ENCODE results near the gene UCN2.

The UCN2 gene

DNA sequence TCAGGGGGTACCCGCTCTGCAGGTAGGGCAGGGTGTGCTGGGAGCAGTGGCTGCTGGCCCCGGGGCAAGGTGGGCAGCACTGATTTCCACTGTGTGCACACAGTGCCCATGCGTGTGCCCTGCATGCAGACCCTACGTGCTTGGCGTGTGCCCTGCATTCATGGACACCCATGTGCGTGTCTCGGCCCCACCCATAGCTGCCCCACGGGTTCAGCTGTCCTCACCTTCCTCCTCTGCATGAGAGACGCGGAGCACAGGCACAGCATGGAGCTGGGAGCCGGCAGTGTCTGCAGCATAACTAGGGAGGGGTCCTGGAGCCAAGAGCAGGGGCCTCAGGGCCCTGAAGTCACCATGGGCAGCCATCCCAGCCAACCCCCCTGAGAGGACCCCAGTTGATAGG, 1.6 kb upstream of the UCN2 start:
- TF ChIP-seq CTCF (conservative IDR thresholded peaks at IDR 0.05; ENCODE audit: low read depth), result no peak
- ChIA-PET POLR2A (ENCODE audit: low non-redundant PET) (interaction anchor here (0.5 kb wide), 1 partner anchor 58 kb away, joined by 5 read pairs; no protein-coding TSS in a partner anchor), CTCF (no interaction called here)
- H3K27ac ChIP-seq, result peak overlapping the region; percentile 100
- no peak for DNase-seq (ENCODE audit: low spot score)

- ChIA-PET POLR2A (ENCODE audit: low non-redundant PET) (no interaction called here), CTCF (no interaction called here)
- no peak for TF ChIP-seq CTCF (conservative IDR thresholded peaks at IDR 0.05; ENCODE audit: low read depth)
- H3K27ac ChIP-seq, result peak overlapping the region; percentile 100
- DNase-seq (ENCODE audit: low spot score), result no peak
These were observed 1.1 kb upstream of the UCN2 start for GRCh38 chr3:48564667-48565066.

GRCh38 chr3:48564022-48564421, 441 bp upstream of the UCN2 start:
- ChIA-PET POLR2A (ENCODE audit: low non-redundant PET) (no interaction called here), CTCF (no interaction called here)
- TF ChIP-seq CTCF (conservative IDR thresholded peaks at IDR 0.05; ENCODE audit: low read depth), result no peak
- peak; percentile 70 for DNase-seq (ENCODE audit: low spot score)
- peak overlapping the region; percentile 100 for H3K27ac ChIP-seq

- H3K27ac ChIP-seq, result peak overlapping the region; percentile 100
- DNase-seq (ENCODE audit: low spot score), result no peak
- TF ChIP-seq CTCF (conservative IDR thresholded peaks at IDR 0.05; ENCODE audit: low read depth), result no peak
- POLR2A ChIA-PET (ENCODE audit: low non-redundant PET), result no interaction called here
- CTCF ChIA-PET, result no interaction called here
These were observed 1.1 kb downstream of the UCN2 start for GRCh38 chr3:48562367-48563095.

GRCh38 chr3:48561045-48561736, 2.4 kb downstream of the UCN2 start:
- no peak for TF ChIP-seq CTCF (conservative IDR thresholded peaks at IDR 0.05; ENCODE audit: low read depth)
- CTCF ChIA-PET, result no interaction called here
- DNase-seq (ENCODE audit: low spot score), result no peak
- POLR2A ChIA-PET (ENCODE audit: low non-redundant PET), result no interaction called here
- H3K27ac ChIP-seq, result peak overlapping the region; percentile 100

DNA sequence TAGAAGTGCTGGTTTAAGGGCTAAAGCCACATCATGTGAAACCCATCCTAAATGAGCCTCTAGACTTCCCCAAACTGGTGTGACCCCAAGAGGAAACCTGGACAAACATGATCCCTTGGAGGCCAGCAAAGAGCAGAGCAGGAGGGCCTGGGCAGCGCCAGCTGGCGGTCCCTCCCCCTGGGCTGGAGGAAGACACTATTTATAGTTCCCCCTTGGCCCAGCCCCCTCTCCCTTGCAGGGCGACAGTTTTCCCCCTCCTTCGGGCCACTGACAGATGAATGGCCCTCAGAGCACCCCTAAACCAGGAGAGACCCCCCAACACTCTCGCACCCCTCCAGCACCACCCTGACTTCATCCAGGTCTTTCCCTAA, 2.9 kb downstream of the UCN2 start:
- DNase-seq (ENCODE audit: low spot score), result no peak
- H3K27ac ChIP-seq, result peak overlapping the region; percentile 100
- POLR2A ChIA-PET (ENCODE audit: low non-redundant PET), result no interaction called here
- CTCF ChIA-PET, result no interaction called here
- no peak for TF ChIP-seq CTCF (conservative IDR thresholded peaks at IDR 0.05; ENCODE audit: low read depth)

Data from RWPE1 (cell line).